ENCODE results near the gene FSIP1.

Gene FSIP1

DNA sequence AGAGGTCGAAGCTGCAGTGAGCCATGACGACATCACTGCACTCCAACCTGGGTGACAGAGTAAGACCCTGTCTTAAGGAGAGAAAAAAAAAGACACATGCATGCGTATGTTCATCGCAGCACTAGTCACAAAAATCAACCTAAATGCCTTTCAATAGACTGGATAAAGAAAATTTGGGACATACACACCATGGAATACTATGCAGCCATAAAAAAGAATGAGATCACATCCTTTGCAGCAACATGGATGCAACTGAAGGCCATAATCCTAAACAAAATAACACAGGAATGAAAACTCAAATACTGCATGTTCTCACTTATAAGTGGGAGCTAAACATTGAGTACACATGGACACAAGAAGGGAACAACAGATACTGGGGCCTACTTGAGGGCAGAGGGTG, 53.1 kb downstream of the FSIP1 start:
- DNase-seq (ENCODE audit: low read depth), result no peak
- H3K4me3 ChIP-seq (ENCODE audit: low read depth, low read length), result no peak overlapping the region
- TF ChIP-seq, protein P1, sequence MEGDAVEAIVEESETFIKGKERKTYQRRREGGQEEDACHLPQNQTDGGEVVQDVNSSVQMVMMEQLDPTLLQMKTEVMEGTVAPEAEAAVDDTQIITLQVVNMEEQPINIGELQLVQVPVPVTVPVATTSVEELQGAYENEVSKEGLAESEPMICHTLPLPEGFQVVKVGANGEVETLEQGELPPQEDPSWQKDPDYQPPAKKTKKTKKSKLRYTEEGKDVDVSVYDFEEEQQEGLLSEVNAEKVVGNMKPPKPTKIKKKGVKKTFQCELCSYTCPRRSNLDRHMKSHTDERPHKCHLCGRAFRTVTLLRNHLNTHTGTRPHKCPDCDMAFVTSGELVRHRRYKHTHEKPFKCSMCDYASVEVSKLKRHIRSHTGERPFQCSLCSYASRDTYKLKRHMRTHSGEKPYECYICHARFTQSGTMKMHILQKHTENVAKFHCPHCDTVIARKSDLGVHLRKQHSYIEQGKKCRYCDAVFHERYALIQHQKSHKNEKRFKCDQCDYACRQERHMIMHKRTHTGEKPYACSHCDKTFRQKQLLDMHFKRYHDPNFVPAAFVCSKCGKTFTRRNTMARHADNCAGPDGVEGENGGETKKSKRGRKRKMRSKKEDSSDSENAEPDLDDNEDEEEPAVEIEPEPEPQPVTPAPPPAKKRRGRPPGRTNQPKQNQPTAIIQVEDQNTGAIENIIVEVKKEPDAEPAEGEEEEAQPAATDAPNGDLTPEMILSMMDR (conservative IDR thresholded peaks at IDR 0.05; ENCODE audit: low read depth, low read length), result no peak

DNA sequence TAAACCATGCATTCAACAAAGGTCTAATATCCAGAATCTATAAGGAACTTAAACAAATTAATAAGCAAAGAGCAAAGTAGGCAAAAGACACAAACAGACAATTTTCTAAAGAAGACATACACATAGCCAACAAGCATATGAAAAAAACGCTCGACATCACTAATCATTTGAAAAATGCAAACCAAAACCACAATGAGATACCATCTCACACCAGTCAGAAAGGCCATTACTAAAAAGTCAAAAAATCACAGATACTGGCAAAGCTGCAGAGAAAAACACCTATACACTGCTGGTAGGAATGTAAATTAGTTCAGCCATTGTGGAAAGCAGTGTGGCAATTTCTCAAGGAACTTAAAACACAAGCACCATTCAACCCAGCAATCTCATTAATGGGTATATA, 53.8 kb downstream of the FSIP1 start:
- no peak overlapping the region for H3K4me3 ChIP-seq (ENCODE audit: low read depth, low read length)
- DNase-seq (ENCODE audit: low read depth), result peak; percentile 28
- TF ChIP-seq, protein P1 (conservative IDR thresholded peaks at IDR 0.05; ENCODE audit: low read depth, low read length), result no peak

DNA sequence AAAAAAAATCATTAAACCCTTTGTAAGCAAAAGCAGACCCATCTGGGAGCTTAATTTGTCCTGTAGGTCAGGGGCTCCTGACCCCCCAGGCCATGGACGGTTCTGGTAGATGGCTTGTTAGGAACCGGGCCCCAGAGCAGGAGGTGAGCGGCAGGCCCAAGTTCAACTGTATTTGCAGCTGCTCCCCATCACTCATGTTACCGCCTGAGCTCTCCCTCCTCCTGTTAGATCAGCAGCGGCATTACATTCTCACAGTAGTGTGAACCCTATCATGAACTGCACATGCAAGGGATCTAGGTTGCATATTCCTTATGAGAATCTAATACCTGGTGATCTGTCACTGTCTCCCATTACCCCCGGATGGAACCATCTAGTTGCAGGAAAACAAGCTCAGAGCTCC, 60.7 kb downstream of the FSIP1 start:
- no peak overlapping the region for H3K4me3 ChIP-seq (ENCODE audit: low read depth, low read length)
- no peak for DNase-seq (ENCODE audit: low read depth)
- TF ChIP-seq, protein P1 (conservative IDR thresholded peaks at IDR 0.05; ENCODE audit: low read depth, low read length), result no peak

DNA sequence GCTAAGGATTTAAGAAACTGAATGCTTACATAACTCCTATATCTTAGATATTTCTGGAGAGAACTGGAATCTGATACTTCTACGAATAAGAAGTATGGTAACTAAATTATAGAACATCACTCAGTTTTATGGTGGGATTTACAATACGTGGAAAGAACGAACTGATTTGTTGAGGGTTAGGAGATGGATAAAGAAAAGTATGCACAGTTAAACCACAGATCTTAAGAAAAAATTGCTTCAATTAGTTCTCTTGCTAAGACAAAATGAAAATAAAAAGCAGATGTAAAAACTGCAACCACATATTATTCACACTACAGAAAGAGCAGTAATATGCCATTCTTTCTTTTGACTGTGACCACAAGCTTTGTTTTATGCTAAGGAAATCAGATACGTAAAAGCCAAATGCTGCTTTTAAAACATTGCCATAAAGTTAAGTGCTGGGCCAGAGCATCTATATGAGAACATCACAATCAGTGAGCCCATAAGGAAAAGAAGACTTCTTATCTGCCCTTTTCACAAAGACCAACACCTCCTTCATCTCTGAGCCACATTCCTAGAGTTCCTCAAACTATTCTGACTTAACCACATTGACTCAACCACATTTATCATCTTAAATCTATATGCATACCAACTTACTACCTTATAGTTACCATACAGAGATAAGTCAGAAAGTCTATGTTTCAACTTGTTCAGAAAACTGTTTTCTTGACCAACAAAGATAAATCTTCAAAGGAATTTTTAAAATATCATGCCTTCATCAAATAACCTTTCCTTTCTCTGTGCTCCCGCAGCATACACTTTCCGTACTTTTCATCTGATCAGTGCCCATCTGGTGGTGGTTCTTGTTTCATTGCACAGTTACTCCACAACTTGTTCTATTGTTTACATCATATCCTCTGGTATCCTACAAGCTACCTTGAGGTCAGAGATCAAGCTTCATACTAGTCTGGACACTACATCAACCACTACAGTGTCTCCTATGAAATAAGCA, 61.7 kb downstream of the FSIP1 start:
- H3K4me3 ChIP-seq (ENCODE audit: low read depth, low read length), result no peak overlapping the region
- peak; percentile 44 for DNase-seq (ENCODE audit: low read depth)
- TF ChIP-seq, protein P1 (conservative IDR thresholded peaks at IDR 0.05; ENCODE audit: low read depth, low read length), result peak; percentile 7

DNA sequence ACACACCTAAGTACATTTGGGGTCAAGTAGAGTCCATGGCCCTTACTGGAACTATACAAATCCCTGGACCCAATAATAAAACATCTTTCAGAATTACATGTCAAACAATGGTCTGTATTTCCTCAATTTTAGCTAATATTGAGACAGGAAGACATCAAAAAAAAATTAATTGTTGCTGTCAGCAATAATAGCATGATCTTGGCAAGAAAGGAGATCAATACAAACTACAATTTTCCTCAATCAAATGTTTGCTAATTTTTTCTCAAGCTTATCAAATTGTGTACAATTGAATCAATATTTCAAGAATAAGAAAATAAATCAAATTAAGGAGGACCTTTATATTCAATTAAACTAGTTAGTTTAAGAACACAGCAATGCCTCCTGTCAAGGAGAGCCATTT, 62.6 kb downstream of the FSIP1 start:
- no peak overlapping the region for H3K4me3 ChIP-seq (ENCODE audit: low read depth, low read length)
- TF ChIP-seq, protein P1 (conservative IDR thresholded peaks at IDR 0.05; ENCODE audit: low read depth, low read length), result no peak
- no peak for DNase-seq (ENCODE audit: low read depth)

DNA sequence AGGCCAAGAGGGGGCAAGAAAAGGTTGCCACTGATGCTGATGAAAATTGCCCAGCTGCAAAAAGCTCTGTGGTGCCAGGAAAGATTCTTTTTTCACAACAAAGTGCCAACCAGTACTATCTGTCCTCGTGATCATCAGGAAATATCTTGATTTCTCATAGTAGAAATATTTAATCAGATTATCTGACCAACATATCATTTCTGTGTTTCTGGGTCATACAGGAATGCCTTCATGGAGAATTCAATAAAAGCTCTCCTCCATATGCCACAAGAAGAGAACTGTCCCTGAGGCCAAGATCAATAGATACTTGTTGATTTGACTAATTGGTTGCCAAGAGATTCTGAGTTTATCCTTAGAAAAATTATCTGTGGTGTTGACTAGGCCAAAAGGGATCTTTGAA, 63.5 kb downstream of the FSIP1 start:
- TF ChIP-seq, protein P1 (conservative IDR thresholded peaks at IDR 0.05; ENCODE audit: low read depth, low read length), result no peak
- no peak for DNase-seq (ENCODE audit: low read depth)
- H3K4me3 ChIP-seq (ENCODE audit: low read depth, low read length), result no peak overlapping the region

DNA sequence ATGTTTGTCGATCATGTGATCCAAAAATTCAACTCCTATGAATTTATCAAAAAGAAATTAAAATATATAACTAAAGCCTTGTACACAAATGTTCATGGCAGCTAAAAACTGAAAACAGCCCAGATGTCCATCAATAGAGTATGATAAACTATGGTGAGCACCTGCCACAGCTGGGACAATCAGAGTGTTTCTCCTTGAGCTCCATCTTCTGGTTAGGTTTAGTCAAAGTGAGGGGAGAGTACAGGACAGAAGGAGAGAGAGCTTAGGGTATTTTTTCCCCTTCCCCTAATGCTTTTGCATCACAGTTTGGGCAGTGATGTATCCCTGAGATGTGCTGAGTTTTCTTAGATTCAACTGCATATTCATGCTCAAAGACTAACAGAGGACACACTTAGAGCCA, 65.5 kb downstream of the FSIP1 start:
- DNase-seq (ENCODE audit: low read depth), result no peak
- TF ChIP-seq, protein P1 (conservative IDR thresholded peaks at IDR 0.05; ENCODE audit: low read depth, low read length), result no peak
- no peak overlapping the region for H3K4me3 ChIP-seq (ENCODE audit: low read depth, low read length)
